Measurements from ENCODE around the gene BTBD19. TPM values are rescaled to one million over a fixed set of nuclear protein-coding genes. Genes with fewer than 3 reads are reported as not detected.

The BTBD19 gene
- total and polyA plus RNA-seq, 2 of the 4 experiments (the other 2 are of a cell fraction): 0.90 to 17.2 TPM

GRCh38 chr1:44778705-44779576, 29.4 kb upstream of the BTBD19 start:
- Histone ChIP-seq H3K4me2 (ENCODE audit: low read depth, low read length) (no peak overlapping the region; the same call in 1 of the 2 replicates), H2AK5ac (ENCODE audit: low read depth, low read length) (no peak overlapping the region), H3K4ac (ENCODE audit: low read depth, low read length) (no peak overlapping the region), H3K14ac (replicated peaks; ENCODE audit: low read depth, low read length) (no peak overlapping the region), H3K36me3 (ENCODE audit: control insufficient read depth, insufficient read depth, low read length) (peaks cover 44% of the 10 kb centered on the region), H3K9ac (ENCODE audit: low read depth, low read length) (no peak overlapping the region), H4K91ac (ENCODE audit: insufficient read depth, low read depth, low read length) (no peak overlapping the region), H2BK20ac (ENCODE audit: low read depth, low read length) (no peak overlapping the region), H3K18ac (ENCODE audit: low read depth, low read length) (no peak overlapping the region), H3K4me1 (ENCODE audit: control insufficient read depth, insufficient read depth, low read length) (peaks cover 17% of the 10 kb centered on the region), H3K79me1 (ENCODE audit: low read depth in 1 of 2, low read length in 2 of 2) (peaks cover 17 to 65% of the 10 kb centered on the region in 2 experiments), H4K8ac (ENCODE audit: low read depth in 2 of 2, low read length in 2 of 2) (no peak overlapping the region), H3K4me3 (ENCODE audit: insufficient read depth, low read depth, low read length) (no peak overlapping the region), H3K9me1 (ENCODE audit: insufficient read depth, low read length) (peaks cover 19% of the 10 kb centered on the region), H2BK5ac (ENCODE audit: low read depth, low read length, poor library complexity, severe bottlenecking) (no peak overlapping the region), H2AFZ (replicated peaks; ENCODE audit: low read length, poor library complexity) (no peak overlapping the region), H2BK120ac (ENCODE audit: low read depth, low read length) (no peak overlapping the region), H3K23ac (ENCODE audit: low read depth, low read length) (no peak overlapping the region), H4K5ac (ENCODE audit: low read depth, low read length) (no peak overlapping the region), H4K20me1 (ENCODE audit: insufficient read depth, low read length) (peaks cover 51% of the 10 kb centered on the region), H3K9me3 (ENCODE audit: control insufficient read depth, insufficient read depth, low read length) (no peaks in the 10 kb centered on the region), H2AK9ac (replicated peaks; ENCODE audit: low read depth, low read length, poor library complexity) (no peak overlapping the region), H3K27me3 (ENCODE audit: control insufficient read depth, insufficient read depth, low read length) (no peaks in the 10 kb centered on the region; the same call in 1 of the 2 replicates), H3K56ac (ENCODE audit: extremely low read depth, insufficient read depth, low read length) (no peak overlapping the region), H3K27ac (ENCODE audit: insufficient read depth, low read length) (no peak overlapping the region), H2BK15ac (ENCODE audit: low read depth, low read length) (no peak overlapping the region)
- WGBS, 2 experiments (ENCODE audit: extremely low coverage in 2 of 2, insufficient read length in 1 of 2): 100% methylated on average over 3 of the region's 6 CpGs; no CpG with 5 or more reads in 1 of the 2 experiments
- CTCF ChIA-PET: no interaction called here
- no peak for ATAC-seq (ENCODE audit: low read depth)
- in situ Hi-C loops (cut with MboI; ENCODE audit: low sequenced_read_pairs) (no loop called here), intact Hi-C loops (cut with micrococcal nuclease) (no loop called here), dilution Hi-C loops (cut with HindIII; ENCODE audit: low sequenced_read_pairs, unreplicated experiment) (no loop called here)
- BruUV-seq (replicated peaks): no TSS peak
- no peak for DNase-seq
- POLR2A ChIA-PET (ENCODE audit: unreplicated experiment): no interaction called here
- TF ChIP-seq CTCF (conservative IDR thresholded peaks at IDR 0.05; ENCODE audit: low read depth, low read length): no peak
- no peak for TF ChIP-seq MXI1 (IDR thresholded peaks at IDR 0.05; ENCODE audit: borderline replicate concordance, low read depth, low read length)
- TF ChIP-seq SMC3 (IDR thresholded peaks at IDR 0.05; ENCODE audit: low read depth, low read length): no peak
- TF ChIP-seq CHD1 (IDR thresholded peaks at IDR 0.05; ENCODE audit: low read depth, low read length): no peak
- TF ChIP-seq NFE2L2 (IDR thresholded peaks at IDR 0.05; ENCODE audit: low read depth, low read length): no peak
- no peak for TF ChIP-seq POLR2A (IDR thresholded peaks at IDR 0.05; ENCODE audit: low read depth, low read length)
- TF ChIP-seq BHLHE40 (IDR thresholded peaks at IDR 0.05; ENCODE audit: low read depth, low read length): no peak
- TF ChIP-seq ELK1 (IDR thresholded peaks at IDR 0.05; ENCODE audit: borderline replicate concordance, low read depth, low read length): no peak
- TF ChIP-seq RCOR1 (IDR thresholded peaks at IDR 0.05; ENCODE audit: insufficient replicate concordance, low read length): no peak
- TF ChIP-seq USF2 (IDR thresholded peaks at IDR 0.05; ENCODE audit: low read depth, low read length): no peak
- TF ChIP-seq RAD21 (IDR thresholded peaks at IDR 0.05; ENCODE audit: low read length): no peak
- no peak for TF ChIP-seq RFX5 (IDR thresholded peaks at IDR 0.05; ENCODE audit: low read depth, low read length)
- no peak for TF ChIP-seq CEBPB (IDR thresholded peaks at IDR 0.05; ENCODE audit: low read depth, low read length)
- TF ChIP-seq MAFK (IDR thresholded peaks at IDR 0.05; ENCODE audit: low read depth, low read length): no peak
- TF ChIP-seq FOS (IDR thresholded peaks at IDR 0.05; ENCODE audit: low read depth, low read length): no peak

Measured in IMR-90 (cell line).